Common myeloid progenitor, CD34-positive (primary cell): ENCODE measurements around the gene CD101.
"Not testable (repeated sequence)": the region's sequence is repeated elsewhere in the genome, so short reads cannot be mapped to it uniquely, and the experiment has no call there.

Source experiments
- CTCF ChIA-PET: fragments of 350-600 bp; sonication (Branson Sonifier 250); formaldehyde crosslinking; loops from one replicate; lab custom pipeline; 2021; ENCODE audit warnings: antibody characterized with exemption; lab: Charles Lee
- POLR2A ChIA-PET: fragments of 350-600 bp; sonication (Branson Sonifier 250); formaldehyde crosslinking; loops from one replicate; lab custom pipeline; 2021; ENCODE audit warnings: antibody characterized with exemption; lab: Charles Lee
- DNase-seq, 3 donors: peaks; one replicate each; pipeline versions ENCODE4 v3.0.0 to v3.0.0-alpha.2; 2013
- H3K27ac ChIP-seq, 2 experiments: 1 replicate in 1 of 2; 2 replicates in 1 of 2; pipeline ENCODE4 v1.7.0; 2013; ENCODE audit warnings: inconsistent platforms in 2 of 2, low read length in 2 of 2, mild to moderate bottlenecking in 2 of 2, low read depth in 1 of 2, moderate library complexity in 1 of 2; ENCODE audit not compliant: severe bottlenecking in 2 of 2, insufficient read depth in 1 of 2, poor library complexity in 1 of 2
- H3K27me3 ChIP-seq, 5 experiments: replicated peaks in 2 of 5; 1 replicate in 3 of 5; 2 replicates in 2 of 5; pipeline versions ENCODE4 v1.6.1 to v1.7.0; 2013; ENCODE audit warnings: low read length in 4 of 5, mild to moderate bottlenecking in 2 of 5, moderate library complexity in 2 of 5, inconsistent platforms in 1 of 5; ENCODE audit not compliant: insufficient read depth in 5 of 5, control insufficient read depth in 4 of 5
- H3K36me3 ChIP-seq, 4 experiments: 1 replicate in 2 of 4; 2 replicates in 2 of 4; pipeline versions ENCODE4 v1.6.1 to v1.7.0; 2013; ENCODE audit warnings: low read length in 3 of 4, control low read depth in 1 of 4, mild to moderate bottlenecking in 1 of 4; ENCODE audit not compliant: control insufficient read depth in 4 of 4, insufficient read depth in 4 of 4
- H3K4me1 ChIP-seq, 4 experiments: 1 replicate in 3 of 4; 2 replicates in 1 of 4; pipeline versions ENCODE4 v1.6.1 to v1.7.1; 2013; ENCODE audit warnings: low read length in 3 of 4, mild to moderate bottlenecking in 3 of 4, control low read depth in 1 of 4, inconsistent platforms in 1 of 4, moderate library complexity in 1 of 4; ENCODE audit not compliant: control insufficient read depth in 4 of 4, insufficient read depth in 4 of 4; ENCODE audit errors: control extremely low read depth in 1 of 4
- H3K4me3 ChIP-seq, 7 experiments: 1 replicate in 4 of 7; 2 replicates in 3 of 7; pipeline versions ENCODE4 v1.5.1 to v1.7.0; 2013; ENCODE audit warnings: mild to moderate bottlenecking in 7 of 7, low read length in 6 of 7, moderate library complexity in 6 of 7, inconsistent platforms in 2 of 7, low read depth in 2 of 7, control low read depth in 1 of 7; ENCODE audit not compliant: insufficient read depth in 4 of 7, control insufficient read depth in 1 of 7; ENCODE audit errors: extremely low read depth in 1 of 7
- H3K9me3 ChIP-seq, 5 experiments: 1 replicate in 4 of 5; 2 replicates in 1 of 5; pipeline versions ENCODE4 v1.6.1 to v1.7.1; 2013; ENCODE audit warnings: low read length in 4 of 5, mild to moderate bottlenecking in 2 of 5, inconsistent platforms in 1 of 5, low read depth in 1 of 5, moderate library complexity in 1 of 5; ENCODE audit not compliant: control insufficient read depth in 4 of 5, insufficient read depth in 2 of 5; ENCODE audit errors: control extremely low read depth in 1 of 5
- WGBS: methylation state at CpG from one replicate; pipeline ENCODE4 v1.1.5; 2013; ENCODE audit not compliant: insufficient coverage; 5-methylcytosine and 5-hydroxymethylcytosine counted together

Gene CD101

DNA sequence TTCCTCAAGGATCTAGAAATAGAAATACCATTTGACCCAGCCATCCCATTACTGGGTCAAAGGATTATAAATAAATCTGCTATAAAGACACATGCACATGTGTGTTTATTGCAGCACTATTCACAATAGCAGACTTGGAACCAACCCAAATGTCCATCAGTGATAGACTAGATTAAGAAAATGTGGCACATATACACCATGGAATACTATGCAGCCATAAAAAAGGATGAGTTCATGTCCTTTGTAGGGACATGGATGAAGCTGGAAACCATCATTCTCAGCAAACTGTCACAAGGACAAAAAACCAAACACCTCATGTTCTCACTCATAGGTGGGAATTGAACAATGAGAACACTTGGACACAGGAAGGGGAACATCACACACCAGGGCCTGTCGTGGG is 21.3 kb upstream of the CD101 start:
- no CpG with 5 or more reads among the region's 1 CpG for WGBS
- DNase-seq, H3K4me1 ChIP-seq, H3K27ac ChIP-seq, H3K36me3 ChIP-seq, H3K9me3 ChIP-seq, H3K4me3 ChIP-seq, CTCF ChIA-PET, H3K27me3 ChIP-seq, POLR2A ChIA-PET: not testable (repeated sequence)

- no peak for DNase-seq
- Histone ChIP-seq H3K27ac (no peak overlapping the region), H3K9me3 (no peaks in the 10 kb centered on the region), H3K36me3 (no peaks in the 10 kb centered on the region), H3K4me3 (no peak overlapping the region), H3K4me1 (peaks cover 2 to 10% (median 5%) of the 10 kb centered on the region in 4 experiments), H3K27me3 (no peaks in the 10 kb centered on the region)
- ChIA-PET POLR2A (no interaction called here), CTCF (interaction anchor here (1.0 to 1.2 kb wide), 2 partner anchors 14 to 27 kb away, joined by 3 to 4 read pairs; no protein-coding TSS in a partner anchor)
- WGBS: 94% methylated on average over 2 of the region's 2 CpGs
Measured at GRCh38 chr1:116981521-116982037, 20.0 kb upstream of the CD101 start.

DNA sequence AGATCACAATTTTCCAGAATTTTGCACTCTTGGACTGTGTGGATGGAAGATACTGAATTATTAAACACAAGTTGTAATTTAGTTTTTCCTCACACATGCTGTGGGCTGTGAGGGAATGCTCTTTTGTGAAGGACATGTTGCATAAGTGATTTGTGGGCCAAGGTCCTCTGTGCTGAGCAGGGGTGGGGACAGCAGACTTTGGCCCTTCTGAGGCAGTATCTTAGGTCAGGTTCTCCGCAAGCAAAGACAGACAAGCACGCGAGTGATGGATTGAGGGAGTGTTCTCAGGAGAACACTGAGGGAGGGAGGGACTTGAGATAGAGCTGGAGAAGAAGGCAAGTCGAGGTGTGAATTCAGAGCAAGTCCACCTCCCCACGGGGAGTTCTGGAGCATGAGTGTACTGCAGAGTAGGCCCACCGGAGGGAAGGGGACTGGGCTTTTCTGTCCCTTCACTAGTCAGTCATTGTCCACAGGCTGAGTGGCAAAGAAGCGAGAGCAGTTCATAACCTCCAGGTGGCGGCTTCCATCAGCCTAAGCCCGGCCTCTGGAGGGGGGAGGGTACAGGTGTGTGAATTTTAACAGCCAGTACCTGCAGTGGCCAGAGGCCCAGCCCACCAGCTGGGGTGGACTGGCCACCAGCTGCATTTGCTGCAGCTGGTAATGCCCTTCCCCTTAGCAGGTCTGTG is 19.1 kb upstream of the CD101 start:
- no peak for DNase-seq
- H3K4me3 ChIP-seq: no peak overlapping the region
- no peaks in the 10 kb centered on the region for H3K27me3 ChIP-seq
- WGBS: 100% methylated on average over 6 of the region's 9 CpGs
- ChIA-PET CTCF (interaction anchor here (1.0 to 1.2 kb wide), 2 partner anchors 14 to 28 kb away, joined by 3 to 4 read pairs; no protein-coding TSS in a partner anchor), POLR2A (no interaction called here)
- peaks cover 2 to 17% (median 12%) of the 10 kb centered on the region in 4 experiments for H3K4me1 ChIP-seq
- H3K9me3 ChIP-seq: no peaks in the 10 kb centered on the region
- no peaks in the 10 kb centered on the region for H3K36me3 ChIP-seq
- no peak overlapping the region for H3K27ac ChIP-seq

DNA sequence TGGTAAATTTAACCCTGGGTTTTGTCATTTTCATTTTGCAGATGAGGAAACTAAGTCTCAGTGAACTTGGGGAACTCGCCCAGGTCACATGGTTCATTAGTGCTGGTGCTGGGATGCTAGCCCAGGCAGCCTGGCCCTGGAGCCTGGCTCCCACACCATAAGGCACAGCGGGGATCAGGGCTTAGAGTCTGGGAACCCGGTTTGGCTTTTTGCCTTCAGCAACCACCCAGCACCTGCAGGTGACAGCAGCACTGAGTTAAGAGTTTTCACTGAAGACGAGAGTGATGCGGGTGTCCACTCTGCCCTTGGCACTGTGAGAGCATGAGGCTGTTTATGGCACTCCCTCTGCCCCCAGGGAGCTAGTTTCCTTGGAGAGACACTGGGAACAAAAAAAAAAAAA is 18.4 kb upstream of the CD101 start:
- Histone ChIP-seq H3K4me1 (peaks cover 2 to 19% (median 15%) of the 10 kb centered on the region in 4 experiments), H3K9me3 (no peaks in the 10 kb centered on the region), H3K27me3 (no peaks in the 10 kb centered on the region), H3K4me3 (no peak overlapping the region), H3K27ac (no peak overlapping the region), H3K36me3 (no peaks in the 10 kb centered on the region)
- CTCF ChIA-PET: no interaction called here
- POLR2A ChIA-PET: no interaction called here
- WGBS: 100% methylated on average over 3 of the region's 5 CpGs
- DNase-seq: no peak

DNA sequence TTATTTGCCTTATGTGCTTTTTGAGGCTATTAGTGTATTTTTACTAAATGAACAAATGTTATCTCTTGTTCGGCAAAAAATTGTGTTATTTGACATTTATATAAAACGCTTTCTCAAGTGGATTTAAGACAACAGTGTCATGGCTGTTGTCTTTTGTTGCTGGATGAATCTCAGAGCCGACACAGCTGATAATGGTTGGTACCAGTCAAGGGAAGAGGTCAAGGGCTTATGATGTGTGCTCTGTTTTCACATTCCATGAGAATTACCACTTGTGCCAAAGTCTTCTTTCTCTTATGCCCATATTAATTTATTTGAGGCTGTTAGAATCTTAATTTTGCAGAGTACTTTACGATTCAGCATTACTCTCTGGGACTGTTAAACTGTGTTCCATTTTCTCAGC is 17.9 kb upstream of the CD101 start:
- no peak overlapping the region for H3K27ac ChIP-seq
- H3K4me1 ChIP-seq: peaks cover 2 to 19% (median 15%) of the 10 kb centered on the region in 4 experiments
- 100% methylated on average over 2 of the region's 4 CpGs for WGBS
- H3K27me3 ChIP-seq: no peaks in the 10 kb centered on the region
- no peak for DNase-seq
- H3K9me3 ChIP-seq: no peaks in the 10 kb centered on the region
- ChIA-PET POLR2A (no interaction called here), CTCF (interaction anchor here (1.0 to 1.2 kb wide), 2 partner anchors 27 to 210 kb away, joined by 3 to 4 read pairs; no protein-coding TSS in a partner anchor)
- H3K36me3 ChIP-seq: no peaks in the 10 kb centered on the region
- no peak overlapping the region for H3K4me3 ChIP-seq

GRCh38 chr1:116984406-116985160 is 17.0 kb upstream of the CD101 start:
- Histone ChIP-seq H3K27me3 (no peaks in the 10 kb centered on the region), H3K4me1 (peaks cover 2 to 19% (median 15%) of the 10 kb centered on the region in 4 experiments), H3K4me3 (no peak overlapping the region), H3K27ac (no peak overlapping the region), H3K9me3 (no peaks in the 10 kb centered on the region), H3K36me3 (no peaks in the 10 kb centered on the region)
- ChIA-PET CTCF (interaction anchor here (1.0 to 1.2 kb wide), 2 partner anchors 26 to 211 kb away, joined by 3 to 4 read pairs; no protein-coding TSS in a partner anchor), POLR2A (no interaction called here)
- DNase-seq: no peak
- 98% methylated on average over 14 of the region's 14 CpGs for WGBS
